Psoas muscle (tissue), 8 donors: Measurements from ENCODE around the gene CCDC60. TPM values are rescaled to one million over a fixed set of nuclear protein-coding genes. Genes with fewer than 3 reads are reported as not detected.

Experiments
- ATAC-seq, 4 donors: fragments of 200-7000 bp; cut with Tn5 transposase; one replicate each; pipeline ENCODE4 v1.9.1; 2020; ENCODE audit warnings: moderate library complexity in 3 of 4, mild to moderate bottlenecking in 2 of 4
- DNase-seq, 2 donors: peaks; one replicate each; pipeline ENCODE4 v3.0.0-alpha.2; 2020
- H3K27ac ChIP-seq: fragments of 200-600 bp; one replicate; pipeline ENCODE4 v1.8.0; 2022
- H3K27me3 ChIP-seq, 3 donors: fragments of 200-600 bp in 1 of 3; one replicate each; pipeline versions ENCODE4 v1.6.1 to v1.8.0; 2013 to 2022; ENCODE audit warnings: low read length in 2 of 3, mild to moderate bottlenecking in 2 of 3, moderate library complexity in 1 of 3; ENCODE audit not compliant: insufficient read depth in 3 of 3
- H3K36me3 ChIP-seq, 2 donors: fragments of 200-600 bp in 1 of 2; one replicate each; pipeline versions ENCODE4 v1.6.1 to v1.8.0; 2013 to 2022; ENCODE audit warnings: low read depth in 1 of 2, mild to moderate bottlenecking in 1 of 2, moderate library complexity in 1 of 2; ENCODE audit not compliant: insufficient read depth in 1 of 2
- H3K4me1 ChIP-seq: fragments of 200-600 bp; one replicate; pipeline ENCODE4 v1.8.0; 2022
- H3K4me3 ChIP-seq: fragments of 200-600 bp; one replicate; pipeline ENCODE4 v1.8.0; 2022; ENCODE audit warnings: mild to moderate bottlenecking
- H3K9me3 ChIP-seq: fragments of 200-600 bp; one replicate; pipeline ENCODE4 v1.8.0; 2022
- CTCF ChIP-seq: fragments of 200-600 bp; IDR thresholded peaks from one replicate; pipeline ENCODE4 v1.8.0; 2022; ENCODE audit warnings: antibody characterized with exemption
- WGBS, 3 donors: extraction: QIAGEN DNeasy Blood & Tissue Kit; methylation state at CpG; one replicate each; pipeline versions ENCODE4 v1.1.6 to v1.1.7; 2013; 5-methylcytosine and 5-hydroxymethylcytosine counted together
- intact Hi-C, 2 donors: fragments of 100-400 bp; cut with DNase I; formaldehyde crosslinking; loops; one replicate each; pipeline versions ENCODE4 v1.11.0 to v1.14.2; 2022
- polyA plus RNA-seq, 3 donors: library from polyadenylated mRNA; stranded (reverse); fragments of 200-250 nt; gene quantifications; one replicate each; pipeline ENCODE4 v1.2.3, GENCODE V29; 2013
- total RNA-seq, 4 donors: library from RNA; stranded (reverse); fragmentation: NEBNext Ultra II Directional in 2 of 4; extraction: Animal tissue kit (Norgen Biotek cat#: 25700) in 2 of 4; gene quantifications; one replicate each; pipeline versions ENCODE4 v1.2.1 to v1.2.4, GENCODE V29; 2021 to 2023
- donor health status: healthy with polysubstance abuse.
- donor health status: DM: no; HTN: no; CAD: no; lungs with moderate emphysema.
- donor health status: Bipolar disorder and iron deficiency.
- donor health status: healthy.
- donor health status: DM: yes; HTN: yes; CAD: no.
- donor health status: DM: no; HTN: no; CAD: no.
- donor health status: DM: no; HTN: no; CAD: no.
- donor health status: DM: yes; HTN: yes; CAD: no.

The CCDC60 gene
- total and polyA plus RNA-seq, 7 donors: not detected

DNA sequence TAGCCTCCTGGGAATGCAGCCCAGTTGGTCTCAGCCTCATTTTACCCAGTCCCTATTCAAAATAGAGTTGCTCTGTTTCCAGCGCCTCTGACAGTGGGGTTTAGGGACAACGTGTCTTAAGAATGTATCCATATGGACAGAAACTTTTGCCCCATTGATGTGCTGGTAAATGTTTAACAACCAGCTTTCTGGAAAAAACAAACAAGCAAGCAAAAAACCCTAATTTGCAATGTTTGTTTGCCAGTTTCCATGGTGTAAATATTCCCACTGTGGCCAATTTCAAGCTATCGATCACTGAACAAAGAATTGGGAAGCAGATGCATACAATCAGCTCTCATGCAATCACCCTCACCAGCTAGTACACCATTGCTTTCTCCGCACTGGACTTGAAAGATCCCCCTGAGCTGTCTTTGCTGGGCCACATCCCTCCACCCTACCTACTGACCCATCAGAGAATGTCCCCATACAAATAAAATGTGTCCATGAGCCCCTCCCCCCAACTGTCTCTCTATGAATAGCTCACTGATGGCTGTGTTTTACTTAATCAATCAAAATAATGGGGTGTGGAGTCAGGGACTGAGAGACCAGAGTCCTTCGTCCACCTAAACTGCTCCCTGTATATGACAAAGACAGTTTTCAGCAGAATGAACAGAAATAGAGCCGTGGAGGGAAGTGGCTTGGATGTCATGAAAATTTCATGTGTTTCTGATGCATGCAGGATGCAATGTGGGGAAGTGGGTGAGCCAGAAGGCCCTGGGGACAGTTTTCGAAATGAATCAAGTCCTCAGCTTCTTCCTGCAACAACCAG lies 40.8 kb downstream of the CCDC60 start:
- Histone ChIP-seq H3K4me3 (no peak overlapping the region), H3K27ac (no peak overlapping the region), H3K9me3 (peaks cover under 1% of the 10 kb centered on the region), H3K27me3 (no peaks in the 10 kb centered on the region), H3K36me3 (no peaks in the 10 kb centered on the region), H3K4me1 (no peaks in the 10 kb centered on the region)
- TF ChIP-seq CTCF: no peak
- no peak for DNase-seq
- intact Hi-C loops: no loop called here
- WGBS, 3 donors: 67 to 68% (median 67%) methylated on average over 7 of the region's 7 CpGs
- ATAC-seq: no peak

DNA sequence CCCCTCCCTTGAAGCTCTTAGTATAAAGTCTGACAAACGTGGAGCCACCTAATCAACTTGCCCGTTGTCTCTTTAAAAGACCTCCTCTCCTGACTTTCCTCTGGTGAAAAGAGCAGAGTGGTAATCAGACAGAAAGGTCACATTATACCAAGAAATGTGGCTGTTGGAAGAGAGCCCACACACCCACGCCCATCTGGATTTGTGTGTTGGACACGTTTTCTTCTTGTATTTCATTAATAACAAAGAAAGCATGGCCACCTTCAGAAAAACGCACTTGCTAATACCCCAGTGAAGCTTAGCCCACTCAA lies 41.3 kb downstream of the CCDC60 start:
- no peak for TF ChIP-seq CTCF
- no peak overlapping the region for H3K27ac ChIP-seq
- DNase-seq (no peak), ATAC-seq (no peak)
- H3K9me3 ChIP-seq: peaks cover 5% of the 10 kb centered on the region
- no peaks in the 10 kb centered on the region for H3K4me1 ChIP-seq
- WGBS, 3 donors: 9 to 26% (median 19%) methylated on average over 5 of the region's 5 CpGs
- H3K36me3 ChIP-seq: no peaks in the 10 kb centered on the region
- H3K4me3 ChIP-seq: no peak overlapping the region
- intact Hi-C loops: no loop called here
- H3K27me3 ChIP-seq: no peaks in the 10 kb centered on the region

DNA sequence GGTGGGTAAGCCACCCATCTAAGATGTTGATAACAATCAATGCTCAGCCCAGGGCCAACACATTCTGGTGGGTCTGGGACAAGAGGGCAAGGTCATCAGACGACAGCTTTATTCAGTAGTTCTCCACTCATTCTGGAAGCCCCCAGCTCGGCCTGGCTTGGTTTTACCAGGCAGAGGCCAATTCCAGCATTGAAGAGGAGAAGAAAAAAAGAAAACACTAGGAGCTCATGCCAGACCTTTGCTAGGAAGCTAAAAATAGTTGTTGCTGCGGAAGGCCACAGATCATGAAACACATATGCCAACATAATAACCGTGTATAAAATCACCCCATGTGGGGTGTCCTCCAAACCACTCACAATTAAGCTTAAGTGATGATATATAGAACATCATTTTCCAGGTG lies 44.4 kb downstream of the CCDC60 start:
- H3K27ac ChIP-seq: no peak overlapping the region
- H3K4me3 ChIP-seq: no peak overlapping the region
- peaks cover 5% of the 10 kb centered on the region for H3K9me3 ChIP-seq
- intact Hi-C loops: no loop called here
- no peak for TF ChIP-seq CTCF
- no peaks in the 10 kb centered on the region for H3K4me1 ChIP-seq
- WGBS, 3 donors: 27 to 44% (median 37%) methylated on average over 4 of the region's 4 CpGs
- H3K36me3 ChIP-seq: no peaks in the 10 kb centered on the region
- peaks cover 0 to 3% (median 0%) of the 10 kb centered on the region in 3 donors for H3K27me3 ChIP-seq
- no peak for ATAC-seq
- no peak for DNase-seq

GRCh38 chr12:119381471-119382235 lies 47.1 kb downstream of the CCDC60 start:
- 68 to 78% (median 72%) methylated on average over 5 of the region's 5 CpGs for WGBS, 3 donors
- Histone ChIP-seq H3K36me3 (no peaks in the 10 kb centered on the region), H3K27me3 (peaks cover 0 to 7% (median 0%) of the 10 kb centered on the region in 3 donors), H3K4me3 (no peak overlapping the region), H3K4me1 (no peaks in the 10 kb centered on the region), H3K27ac (no peak overlapping the region), H3K9me3 (peaks cover 5% of the 10 kb centered on the region)
- intact Hi-C loops: no loop called here
- ATAC-seq (no peak), DNase-seq (no peak)
- no peak for TF ChIP-seq CTCF
